ENCODE data around the gene SLC44A5.

The SLC44A5 gene

DNA sequence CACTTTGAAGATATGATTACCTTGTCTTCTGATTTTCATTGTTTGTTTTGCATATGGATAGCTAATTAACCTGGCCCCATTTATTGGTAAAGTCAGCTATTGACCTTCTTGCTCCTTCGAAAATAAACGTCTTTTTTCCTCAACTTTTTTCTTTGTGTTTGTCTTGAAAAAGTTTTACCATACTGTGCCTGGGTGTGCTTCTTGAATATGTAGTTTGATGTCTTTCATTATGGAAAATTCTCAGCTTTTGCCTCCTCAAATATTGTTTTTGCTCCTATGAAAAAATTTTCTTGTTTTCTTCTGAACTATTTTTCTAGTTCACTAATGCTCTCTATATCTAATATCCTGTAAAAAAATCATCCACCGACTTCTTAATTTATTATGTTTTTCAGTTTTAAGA lies 451.8 kb downstream of the SLC44A5 start:
- no peak overlapping the region for H3K4me3 ChIP-seq (ENCODE audit: low read depth in 1 of 5, low read length in 5 of 5)
- peaks cover 0 to 3% (median 0%) of the 10 kb centered on the region in 5 donors for H3K27me3 ChIP-seq (ENCODE audit: control insufficient read depth in 5 of 5, insufficient read depth in 4 of 5, low read length in 5 of 5)
- H3K27ac ChIP-seq (ENCODE audit: low read depth, low read length), result no peak overlapping the region
- H3K9ac ChIP-seq (ENCODE audit: low read length in 5 of 5), result no peak overlapping the region
- H3K36me3 ChIP-seq (ENCODE audit: control insufficient read depth in 5 of 5, insufficient read depth in 5 of 5, low read length in 5 of 5), result no peaks in the 10 kb centered on the region
- H3K9me3 ChIP-seq (ENCODE audit: control insufficient read depth in 5 of 5, low read length in 5 of 5), result no peaks in the 10 kb centered on the region
- no peaks in the 10 kb centered on the region for H3K4me1 ChIP-seq (ENCODE audit: control insufficient read depth in 5 of 5, insufficient read depth in 5 of 5, low read length in 5 of 5)

Data from subcutaneous abdominal adipose tissue (tissue), 5 donors.